Gastroesophageal sphincter (tissue), 4 donors: ENCODE results near the gene C14orf132. TPM values are rescaled to one million over a fixed set of nuclear protein-coding genes. Genes with fewer than 3 reads are reported as not detected.
A peak's percentile ranks its signal among the peaks of the same experiment; 100 is the strongest.

Experiments
- ATAC-seq: fragments of 150-250 bp; one replicate; pipeline ENCODE4 v1.9.1; 2016; ENCODE audit warnings: mild to moderate bottlenecking, moderate library complexity
- H3K27ac ChIP-seq, 4 donors: fragments of 200-600 bp; sonication (generic) in 3 of 4; 1 replicate in 3 of 4; 2 replicates in 1 of 4; pipeline ENCODE4 v1.5.1; 2016 to 2019
- H3K27me3 ChIP-seq: fragments of 200-600 bp; sonication (generic); one replicate; pipeline ENCODE4 v1.5.1; 2019
- H3K36me3 ChIP-seq, 2 donors: fragments of 200-600 bp; sonication (generic); one replicate each; pipeline ENCODE4 v1.5.1; 2019; ENCODE audit warnings: control low read depth in 1 of 2
- H3K4me1 ChIP-seq, 3 donors: fragments of 200-600 bp; sonication (generic); 1 replicate in 2 of 3; 2 replicates in 1 of 3; pipeline ENCODE4 v1.5.1; 2016 to 2019; ENCODE audit warnings: control low read depth in 2 of 3
- H3K4me3 ChIP-seq, 2 donors: fragments of 200-600 bp; sonication (generic); one replicate each; pipeline ENCODE4 v1.5.1; 2019; ENCODE audit warnings: mild to moderate bottlenecking in 1 of 2, moderate library complexity in 1 of 2
- H3K9me3 ChIP-seq, 3 donors: fragments of 200-600 bp; sonication (generic); one replicate each; pipeline ENCODE4 v1.5.1; 2017 to 2019; ENCODE audit warnings: control low read depth in 2 of 3
- EP300 ChIP-seq: sonication (generic); formaldehyde crosslinking; IDR thresholded peaks from one replicate; pipeline ENCODE4 v1.6.1; 2017; ENCODE audit warnings: antibody characterized with exemption, mild to moderate bottlenecking
- POLR2A ChIP-seq, 2 donors: fragments of 450-650 bp; IDR thresholded peaks; one replicate each; pipeline ENCODE4 v1.6.1; 2017; ENCODE audit warnings: antibody characterized with exemption in 2 of 2, mild to moderate bottlenecking in 2 of 2, moderate library complexity in 1 of 2
- POLR2AphosphoS5 ChIP-seq: sonication (generic); formaldehyde crosslinking; IDR thresholded peaks from one replicate; pipeline ENCODE4 v1.6.1; 2017; ENCODE audit warnings: antibody characterized with exemption
- WGBS, 2 donors: methylation state at CpG; one replicate each; pipeline ENCODE4 v1.1.5; 2018; ENCODE audit warnings: low coverage in 1 of 2; 5-methylcytosine and 5-hydroxymethylcytosine counted together
- total RNA-seq, 4 donors: library from RNA; depleted of rRNA; stranded (reverse); fragments of >200 nt; gene quantifications; one replicate each; pipeline ENCODE4 v1.1.0, GENCODE V29; 2016
- TF ChIP-seq, protein P1 (sequence below), 4 experiments: fragments of 200-600 bp in 2 of 4; fragments of 450-650 bp in 2 of 4; sonication (generic) in 1 of 4; IDR thresholded peaks; one replicate each; pipeline ENCODE4 v1.5.1; 2017 to 2019; ENCODE audit warnings: antibody characterized with exemption in 4 of 4, mild to moderate bottlenecking in 2 of 4, moderate library complexity in 2 of 4

The C14orf132 gene
- total RNA-seq, 4 donors from 2014 or later = 52.0 to 135 (median 74.6) TPM

DNA sequence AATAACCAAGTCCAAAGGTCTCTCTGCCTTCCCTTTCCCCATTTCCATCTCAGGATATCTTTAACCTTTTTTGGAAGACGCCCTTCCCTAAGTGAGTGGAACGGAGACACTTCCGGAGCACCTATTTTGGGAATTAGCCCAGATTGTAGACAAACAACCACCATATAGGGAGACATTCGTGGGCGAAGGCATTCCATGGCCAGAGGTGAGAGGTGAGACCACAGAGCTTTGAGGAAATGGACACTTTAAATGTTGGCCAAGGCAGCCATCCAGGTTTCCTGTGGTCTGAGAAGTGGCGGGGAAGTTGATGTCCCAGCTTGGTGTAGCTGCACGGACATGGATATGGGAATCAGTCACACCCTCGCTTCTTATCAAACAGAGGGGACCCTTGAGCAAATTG is 96.1 kb downstream of the C14orf132 start:
- WGBS, 2 donors = 83% methylated on average over 4 to 8 of the region's 8 CpGs
- Histone ChIP-seq H3K27ac (peak overlapping the region in 2 of 4 donors; percentile 36 to 38), H3K9me3 (peaks cover 0 to 21% (median 0%) of the 10 kb centered on the region in 3 donors), H3K36me3 (no peaks in the 10 kb centered on the region), H3K4me1 (no peaks in the 10 kb centered on the region), H3K4me3 (no peak overlapping the region), H3K27me3 (no peaks in the 10 kb centered on the region)
- peak; percentile 17 for ATAC-seq
- TF ChIP-seq, protein P1, sequence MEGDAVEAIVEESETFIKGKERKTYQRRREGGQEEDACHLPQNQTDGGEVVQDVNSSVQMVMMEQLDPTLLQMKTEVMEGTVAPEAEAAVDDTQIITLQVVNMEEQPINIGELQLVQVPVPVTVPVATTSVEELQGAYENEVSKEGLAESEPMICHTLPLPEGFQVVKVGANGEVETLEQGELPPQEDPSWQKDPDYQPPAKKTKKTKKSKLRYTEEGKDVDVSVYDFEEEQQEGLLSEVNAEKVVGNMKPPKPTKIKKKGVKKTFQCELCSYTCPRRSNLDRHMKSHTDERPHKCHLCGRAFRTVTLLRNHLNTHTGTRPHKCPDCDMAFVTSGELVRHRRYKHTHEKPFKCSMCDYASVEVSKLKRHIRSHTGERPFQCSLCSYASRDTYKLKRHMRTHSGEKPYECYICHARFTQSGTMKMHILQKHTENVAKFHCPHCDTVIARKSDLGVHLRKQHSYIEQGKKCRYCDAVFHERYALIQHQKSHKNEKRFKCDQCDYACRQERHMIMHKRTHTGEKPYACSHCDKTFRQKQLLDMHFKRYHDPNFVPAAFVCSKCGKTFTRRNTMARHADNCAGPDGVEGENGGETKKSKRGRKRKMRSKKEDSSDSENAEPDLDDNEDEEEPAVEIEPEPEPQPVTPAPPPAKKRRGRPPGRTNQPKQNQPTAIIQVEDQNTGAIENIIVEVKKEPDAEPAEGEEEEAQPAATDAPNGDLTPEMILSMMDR (IDR thresholded peaks at IDR 0.05) = no peak
- TF ChIP-seq POLR2AphosphoS5 (no peak), EP300 (no peak), POLR2A (IDR thresholded peaks at IDR 0.05) (no peak)

DNA sequence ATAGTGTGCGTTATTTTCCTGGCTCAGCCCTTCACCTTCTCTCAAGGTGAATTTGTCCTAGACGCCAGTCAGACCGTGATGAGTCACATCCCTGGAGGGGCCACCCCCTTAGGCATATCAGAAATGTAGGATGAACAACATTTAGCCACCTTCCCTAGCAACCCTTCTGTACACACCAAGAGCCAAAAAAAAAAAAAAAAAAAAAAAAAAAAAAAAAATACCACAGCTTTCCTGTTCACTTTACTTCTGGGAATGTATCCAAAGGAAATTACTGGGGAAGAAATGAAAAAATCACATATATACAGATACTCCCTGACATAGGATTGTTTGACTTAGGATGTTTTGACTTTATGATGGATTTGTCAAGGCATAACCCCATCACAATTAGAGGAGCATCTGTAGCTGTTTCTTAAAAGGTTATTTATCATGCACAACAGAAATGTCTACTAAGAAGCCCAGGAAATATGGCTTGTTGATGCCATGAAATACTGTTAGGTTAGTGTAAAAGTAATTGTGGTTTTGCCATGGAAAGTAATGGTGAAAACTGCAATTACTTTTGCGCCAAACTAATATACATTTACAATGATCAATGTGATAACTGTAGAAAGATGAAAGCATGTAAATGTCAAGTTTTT is 97.3 kb downstream of the C14orf132 start:
- Histone ChIP-seq H3K4me1 (no peaks in the 10 kb centered on the region), H3K36me3 (no peaks in the 10 kb centered on the region), H3K27ac (peak overlapping the region in 1 of 4 donors; percentile 23), H3K27me3 (no peaks in the 10 kb centered on the region), H3K9me3 (peaks cover 0 to 21% (median 0%) of the 10 kb centered on the region in 3 donors), H3K4me3 (no peak overlapping the region)
- no peak for TF ChIP-seq EP300
- no peak for TF ChIP-seq POLR2A (IDR thresholded peaks at IDR 0.05)
- TF ChIP-seq POLR2AphosphoS5 = no peak
- TF ChIP-seq, protein P1 (IDR thresholded peaks at IDR 0.05) = no peak
- 3 to 10% methylated on average over 3 to 4 of the region's 4 CpGs for WGBS, 2 donors
- ATAC-seq = no peak

DNA sequence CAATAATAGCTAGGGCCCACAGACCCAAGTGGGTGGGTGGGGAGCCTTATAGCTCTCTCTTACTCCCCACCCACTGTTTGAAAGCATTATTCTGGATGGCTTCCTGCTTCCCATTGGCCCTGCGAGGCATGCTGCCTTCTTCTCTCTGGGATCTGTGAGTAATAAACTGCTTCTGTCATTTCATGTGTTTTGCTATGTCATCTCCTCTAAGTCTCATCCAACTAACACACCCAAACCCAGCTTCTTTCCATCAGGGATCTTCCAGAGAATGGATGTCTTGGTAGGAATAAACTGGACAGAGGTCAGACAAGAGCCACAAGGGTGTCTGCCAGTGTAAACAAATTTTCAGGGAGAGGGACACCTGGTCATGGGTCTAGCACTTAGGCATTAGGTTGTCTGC is 99.1 kb downstream of the C14orf132 start:
- TF ChIP-seq EP300 (no peak), POLR2AphosphoS5 (no peak), POLR2A (IDR thresholded peaks at IDR 0.05) (no peak)
- TF ChIP-seq, protein P1 (IDR thresholded peaks at IDR 0.05) = no peak
- no peaks in the 10 kb centered on the region for H3K4me1 ChIP-seq
- H3K4me3 ChIP-seq = no peak overlapping the region
- no peaks in the 10 kb centered on the region for H3K36me3 ChIP-seq
- peaks cover 0 to 29% (median 0%) of the 10 kb centered on the region in 3 donors for H3K9me3 ChIP-seq
- H3K27ac ChIP-seq = no peak overlapping the region
- H3K27me3 ChIP-seq = no peaks in the 10 kb centered on the region
- ATAC-seq = no peak
- WGBS, 2 donors = 83 to 85% methylated on average over 1 of the region's 1 CpG

DNA sequence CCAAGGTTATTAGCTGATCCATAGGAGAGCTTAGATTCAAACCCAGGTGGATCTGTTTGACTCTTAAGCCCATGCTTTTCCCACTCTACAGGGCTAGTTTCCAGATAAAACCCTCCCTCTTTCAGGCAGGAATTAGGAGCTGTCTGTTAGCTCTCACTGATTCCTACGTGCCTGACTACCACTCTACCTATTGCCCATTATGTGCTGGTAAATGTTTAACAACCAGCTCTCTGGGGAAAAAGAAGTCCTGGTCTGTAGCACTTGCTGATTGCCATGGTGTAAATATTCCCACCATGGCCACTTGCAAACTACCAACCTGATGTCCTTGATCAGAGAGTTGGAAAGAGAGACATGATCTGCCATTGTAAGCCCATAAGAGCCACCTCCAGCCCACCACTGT is 100.0 kb downstream of the C14orf132 start:
- Histone ChIP-seq H3K27me3 (no peaks in the 10 kb centered on the region), H3K4me3 (no peak overlapping the region), H3K9me3 (peaks cover 0 to 30% (median 0%) of the 10 kb centered on the region in 3 donors), H3K27ac (no peak overlapping the region), H3K4me1 (no peaks in the 10 kb centered on the region), H3K36me3 (no peaks in the 10 kb centered on the region)
- no peak for ATAC-seq
- 100% methylated on average over 1 of the region's 1 CpG for WGBS, 2 donors
- TF ChIP-seq POLR2A (IDR thresholded peaks at IDR 0.05) = no peak
- TF ChIP-seq, protein P1 (IDR thresholded peaks at IDR 0.05) = no peak
- TF ChIP-seq EP300 = no peak
- no peak for TF ChIP-seq POLR2AphosphoS5

DNA sequence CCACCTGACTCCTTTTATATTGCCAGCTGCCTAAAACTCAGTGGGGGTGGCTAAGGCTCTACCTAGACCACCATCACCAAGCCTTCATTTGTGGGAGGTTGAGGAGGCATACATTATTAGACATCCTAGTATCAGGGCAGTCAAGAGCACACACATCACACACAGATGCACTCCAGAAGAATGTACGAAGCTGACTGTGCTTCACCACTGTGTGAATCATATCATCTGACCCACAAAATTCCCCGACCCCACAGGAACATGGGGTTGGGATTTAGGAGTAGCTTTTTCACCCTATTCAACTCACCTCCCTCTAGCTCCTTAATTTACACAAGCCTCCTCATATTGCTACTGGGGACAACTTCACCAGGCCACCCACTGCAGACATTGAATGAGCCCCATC is 100.7 kb downstream of the C14orf132 start:
- TF ChIP-seq POLR2AphosphoS5 (no peak), POLR2A (IDR thresholded peaks at IDR 0.05) (no peak), EP300 (no peak)
- TF ChIP-seq, protein P1 (IDR thresholded peaks at IDR 0.05) = no peak
- Histone ChIP-seq H3K9me3 (peaks cover 0 to 30% (median 0%) of the 10 kb centered on the region in 3 donors), H3K27ac (no peak overlapping the region), H3K27me3 (no peaks in the 10 kb centered on the region), H3K4me3 (no peak overlapping the region), H3K36me3 (no peaks in the 10 kb centered on the region), H3K4me1 (no peaks in the 10 kb centered on the region)
- no peak for ATAC-seq
- no CpG with 5 or more reads among the region's 2 CpGs for WGBS, 2 donors
